GM21825 (cell line): ENCODE results near the gene CLDN5.
"Not testable (repeated sequence)": the region's sequence is repeated elsewhere in the genome, so short reads cannot be mapped to it uniquely, and the experiment has no call there.

Experiments
- ATAC-seq: cut with Tn5 transposase; IDR thresholded peaks from one replicate; pipeline ENCODE4 v1.9.1; 2021; ENCODE audit warnings: mild to moderate bottlenecking, moderate library complexity; ENCODE audit not compliant: unreplicated experiment

The CLDN5 gene

DNA sequence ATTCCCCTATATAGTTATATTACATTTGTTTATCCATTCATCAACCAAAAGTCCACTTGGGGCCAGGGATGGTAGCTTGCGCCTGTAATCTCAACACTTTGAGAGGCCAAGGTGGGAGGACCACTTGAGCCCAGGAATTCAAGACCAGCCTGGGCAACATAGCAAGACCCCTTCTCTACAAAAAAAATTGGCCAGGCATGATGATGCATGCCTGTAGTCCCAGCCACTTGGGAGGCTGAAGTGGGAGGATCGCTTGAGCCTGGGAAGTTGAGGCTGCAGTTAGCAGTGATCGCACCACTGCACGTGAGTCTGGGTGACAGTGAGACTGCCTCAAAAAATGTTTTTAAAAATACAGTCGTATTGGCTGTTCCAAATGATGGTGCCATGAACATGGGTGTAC lies 24.2 kb upstream of the CLDN5 start:
- ATAC-seq: not testable (repeated sequence)

DNA sequence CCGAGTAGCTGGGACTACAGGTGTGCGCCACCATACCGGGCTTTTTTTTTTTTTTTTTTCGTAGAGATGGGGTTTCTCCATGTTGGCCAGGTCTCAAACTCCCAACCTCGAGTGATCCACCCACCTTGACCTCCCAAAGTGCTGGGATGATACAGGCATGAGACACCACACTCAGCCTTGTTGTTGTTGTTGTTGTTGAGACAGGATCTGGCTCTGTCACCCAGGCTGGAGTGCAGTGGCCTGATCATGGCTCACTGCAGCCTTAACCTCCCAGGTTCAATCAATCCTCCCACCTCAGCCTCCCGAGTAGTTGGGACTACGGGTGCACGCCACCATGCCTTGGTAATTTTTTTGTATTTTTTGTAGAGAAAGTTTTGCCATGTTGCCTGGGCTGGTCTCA lies 23.4 kb upstream of the CLDN5 start:
- ATAC-seq: no peak

DNA sequence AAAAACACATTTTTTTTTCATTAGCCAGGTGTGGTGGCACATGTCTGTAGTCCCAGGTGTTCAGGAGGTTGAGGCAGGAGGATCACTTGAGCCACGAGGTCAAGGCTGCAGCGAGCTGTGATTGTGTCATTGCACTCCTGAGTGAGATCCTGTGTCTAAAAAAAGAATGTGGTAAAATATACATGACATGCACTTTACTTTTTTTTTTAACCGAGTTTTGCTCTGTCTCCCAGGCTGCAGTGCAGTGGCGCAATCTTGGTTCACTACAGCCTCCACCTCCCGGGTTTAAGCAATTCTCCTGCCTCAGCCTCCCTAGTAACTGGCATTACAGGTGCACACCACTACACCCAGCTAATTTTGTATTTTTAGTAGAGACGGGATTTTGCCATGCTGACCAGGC lies 22.5 kb upstream of the CLDN5 start:
- ATAC-seq: no peak

DNA sequence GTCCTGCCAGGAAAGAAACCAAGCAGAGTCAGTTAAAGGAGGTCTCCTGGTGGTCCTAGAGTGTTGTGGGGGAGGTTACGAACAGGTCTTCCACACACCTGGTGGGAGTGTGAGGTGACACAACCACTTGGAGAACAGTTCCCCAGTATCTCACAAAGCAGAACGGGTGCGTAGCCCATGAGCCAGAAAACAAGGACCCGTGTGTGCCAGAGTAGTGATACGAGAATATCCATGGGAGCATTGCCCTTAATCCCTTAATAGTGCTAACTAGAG lies 21.7 kb upstream of the CLDN5 start:
- ATAC-seq: no peak

DNA sequence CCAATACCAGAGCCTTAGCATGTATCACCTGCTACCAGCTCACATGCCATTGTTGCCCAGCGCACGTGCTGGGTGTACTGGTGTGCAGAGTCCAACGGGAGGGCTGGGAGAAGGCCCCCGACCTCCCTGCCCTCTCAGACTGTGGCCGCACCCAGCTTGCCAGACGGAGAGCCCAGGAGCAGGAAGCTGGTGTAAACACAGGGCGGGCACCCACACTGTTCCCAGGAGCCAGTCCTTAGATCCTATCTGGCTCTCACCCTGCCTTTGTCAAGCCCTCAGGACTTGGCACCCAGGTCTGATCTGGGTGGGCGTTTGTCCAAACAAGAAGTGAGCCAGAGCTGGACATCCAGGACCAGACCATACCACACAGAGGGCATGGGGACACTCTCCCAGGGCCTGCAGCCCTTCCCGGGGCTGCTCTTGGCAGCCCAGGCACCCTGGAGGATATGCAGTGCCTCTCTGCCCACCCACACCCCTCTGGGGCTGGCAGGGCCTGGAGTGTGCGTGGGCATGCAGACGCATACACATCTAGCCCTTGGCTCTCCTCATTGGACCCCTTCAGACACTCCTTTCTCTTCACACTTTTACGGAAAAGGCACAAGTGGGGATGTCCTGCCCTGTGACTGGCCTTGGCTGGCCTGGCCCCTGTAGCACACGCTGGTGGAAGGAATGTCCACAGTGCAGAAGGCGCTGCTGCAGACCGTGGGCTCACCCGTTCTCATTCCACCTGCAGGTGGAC lies 19.9 kb upstream of the CLDN5 start:
- no peak for ATAC-seq

DNA sequence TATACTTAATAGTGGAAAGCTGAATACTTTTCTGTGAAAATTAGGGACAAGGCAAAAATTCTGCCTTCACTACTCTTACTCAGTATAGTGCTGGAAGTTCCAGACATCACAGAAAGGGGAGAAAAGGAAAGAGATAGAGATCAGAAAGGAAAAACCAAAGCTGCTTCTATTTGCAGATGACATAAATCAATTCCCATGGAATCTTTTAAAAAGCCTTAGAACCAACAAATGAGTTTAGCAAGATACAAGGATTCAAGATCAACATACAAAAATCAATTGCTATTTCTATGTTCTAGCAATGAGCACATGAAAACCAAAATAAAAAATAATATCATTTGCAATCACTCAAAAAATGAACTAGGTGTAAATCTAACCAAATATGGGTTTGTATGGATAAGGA lies 16.2 kb upstream of the CLDN5 start:
- ATAC-seq: no peak

DNA sequence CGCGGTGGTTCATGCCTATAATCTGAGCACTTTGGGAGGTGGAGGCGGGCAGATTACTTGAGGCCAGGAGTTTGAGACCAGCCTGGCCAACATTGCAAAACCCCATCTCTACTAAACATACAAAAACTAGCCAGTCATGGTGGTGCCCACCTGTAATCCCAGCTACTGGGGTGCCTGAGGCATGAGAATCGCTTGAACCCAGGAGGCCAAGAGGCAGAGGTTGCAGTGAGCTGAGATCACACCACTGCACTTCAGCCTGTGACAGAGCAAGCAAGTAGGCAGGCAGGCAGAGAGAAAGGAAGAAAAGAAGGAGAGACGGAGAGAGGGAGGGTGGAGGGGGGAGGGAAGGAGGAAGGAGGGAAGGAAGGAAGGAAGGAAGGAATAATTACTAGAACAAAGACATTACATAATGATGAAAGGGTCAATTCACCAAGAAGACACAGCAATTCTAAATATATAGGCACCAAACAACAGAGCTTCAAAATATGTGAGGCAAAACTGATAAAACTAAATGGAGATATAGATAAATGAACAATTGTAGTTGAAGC lies 13.8 kb upstream of the CLDN5 start:
- ATAC-seq: no peak

DNA sequence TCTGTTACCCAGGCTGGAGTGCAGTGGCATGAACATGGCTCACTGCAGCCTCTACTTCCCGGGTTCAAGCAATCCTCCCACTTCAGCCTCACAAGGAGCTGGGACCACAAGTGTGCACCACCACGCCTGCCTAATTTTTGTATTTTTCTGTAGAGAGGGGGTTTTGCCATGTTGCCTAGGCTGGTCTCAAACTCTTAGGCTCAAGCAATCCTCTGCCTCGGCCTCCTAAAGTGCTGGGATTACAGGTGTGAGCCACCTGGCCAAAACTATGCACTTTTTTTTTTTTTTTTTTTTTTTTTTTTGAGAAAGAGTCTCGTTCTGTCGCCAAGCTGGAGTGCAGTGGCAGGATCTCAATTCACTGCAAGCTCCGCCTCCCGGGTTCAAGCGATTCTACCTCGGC lies 12.4 kb upstream of the CLDN5 start:
- ATAC-seq: no peak

DNA sequence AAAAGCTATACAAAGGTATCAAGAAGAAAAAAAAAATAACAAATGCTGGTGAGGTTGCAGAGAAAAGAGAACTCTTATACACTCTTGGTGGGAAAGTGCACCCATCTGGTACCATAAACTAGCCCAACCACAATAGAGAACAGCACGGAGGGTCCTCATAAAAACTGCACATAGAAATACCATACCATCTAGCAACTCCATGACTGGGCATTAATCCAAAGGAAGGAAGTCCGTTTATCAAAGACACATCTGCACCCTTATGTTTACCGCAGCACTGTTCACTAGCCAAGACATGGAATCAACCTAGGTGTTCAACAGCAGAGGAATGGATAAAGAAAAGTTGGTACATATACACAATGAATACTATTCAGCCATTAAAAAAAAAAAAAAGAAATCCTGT lies 10.8 kb upstream of the CLDN5 start:
- no peak for ATAC-seq

DNA sequence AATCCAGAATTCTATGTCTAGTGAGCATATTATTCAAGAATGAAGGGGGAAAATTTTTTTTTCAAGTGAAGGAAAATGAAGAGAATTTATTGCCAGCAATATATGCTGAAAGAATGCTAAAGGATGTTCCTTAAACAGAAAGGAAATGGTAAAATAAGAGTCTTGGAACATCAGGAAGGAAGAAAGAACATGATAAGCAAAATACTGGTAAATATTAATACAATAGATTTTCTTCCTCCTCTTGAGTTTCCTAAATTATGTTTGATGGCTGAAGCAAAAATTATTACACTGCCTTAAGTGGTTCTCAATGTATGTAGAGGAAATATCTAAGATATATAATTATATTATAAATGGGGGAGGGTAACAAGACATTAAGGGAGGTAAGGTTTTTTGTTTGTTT lies 9.6 kb upstream of the CLDN5 start:
- ATAC-seq: no peak

DNA sequence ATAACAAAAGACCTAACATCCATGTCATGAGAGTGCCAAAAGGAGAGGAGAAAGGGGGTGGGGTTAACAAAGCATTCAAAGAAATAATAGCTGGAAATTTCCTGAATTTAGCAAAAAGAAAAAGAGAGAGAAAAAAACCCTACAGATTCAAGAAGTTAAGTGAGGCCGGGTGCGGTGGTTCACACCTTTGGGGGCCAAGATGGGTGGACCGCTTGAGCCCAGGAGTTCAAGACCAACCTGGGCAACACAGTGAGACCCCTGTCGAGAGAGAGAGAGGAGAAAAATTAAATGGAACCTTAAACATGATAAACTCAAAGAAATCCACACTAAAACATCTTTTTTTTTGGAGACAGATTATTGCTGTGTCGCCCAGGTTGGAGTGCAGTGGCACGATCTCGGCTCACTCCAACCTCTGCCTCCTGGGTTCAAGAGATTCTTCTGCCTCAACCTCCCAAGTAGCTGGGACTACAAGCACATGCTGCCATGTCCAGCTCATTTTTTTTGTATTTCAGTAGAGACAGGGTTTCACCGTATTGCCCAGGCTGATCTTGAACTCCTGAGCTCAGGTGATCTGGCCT lies 8.9 kb upstream of the CLDN5 start:
- no peak for ATAC-seq

DNA sequence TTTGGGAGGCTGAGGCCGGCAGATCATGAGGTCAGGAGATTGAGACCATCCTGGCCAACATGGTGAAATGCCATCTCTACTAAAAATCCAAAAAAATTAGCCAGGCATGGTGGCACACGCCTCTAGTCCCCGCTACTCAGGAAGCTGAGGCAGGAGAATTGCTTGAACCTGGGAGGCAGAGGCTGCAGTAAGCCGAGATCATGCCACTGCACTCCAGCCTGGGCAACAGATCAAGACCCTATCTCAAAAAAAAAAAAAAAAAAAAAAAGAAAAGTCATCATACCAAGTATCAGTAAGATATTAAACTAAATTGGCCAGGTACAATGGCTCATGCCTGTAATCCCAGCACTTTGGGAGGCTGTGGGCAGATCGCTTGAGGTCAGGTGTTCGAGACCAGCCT lies 7.1 kb upstream of the CLDN5 start:
- not testable (repeated sequence) for ATAC-seq

DNA sequence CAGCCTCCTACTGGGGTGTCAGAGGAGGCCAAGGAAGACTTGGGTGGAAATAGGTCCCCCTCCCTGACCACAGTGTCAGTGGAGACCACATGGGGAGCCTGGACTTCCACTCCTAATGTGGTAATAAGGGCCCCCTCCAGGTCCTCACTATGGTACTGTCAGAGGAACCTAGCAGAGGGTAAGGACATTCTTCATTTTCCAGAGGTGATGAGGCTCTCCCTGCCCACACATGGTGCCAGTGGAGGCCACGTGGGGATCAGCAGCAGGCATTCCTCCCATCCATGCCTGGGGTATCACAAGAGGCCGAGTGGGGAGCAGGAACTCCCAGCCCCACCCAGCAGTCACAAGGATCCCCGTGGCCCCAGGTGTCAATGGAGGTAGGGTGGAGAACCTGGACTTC lies 6.5 kb upstream of the CLDN5 start:
- no peak for ATAC-seq

DNA sequence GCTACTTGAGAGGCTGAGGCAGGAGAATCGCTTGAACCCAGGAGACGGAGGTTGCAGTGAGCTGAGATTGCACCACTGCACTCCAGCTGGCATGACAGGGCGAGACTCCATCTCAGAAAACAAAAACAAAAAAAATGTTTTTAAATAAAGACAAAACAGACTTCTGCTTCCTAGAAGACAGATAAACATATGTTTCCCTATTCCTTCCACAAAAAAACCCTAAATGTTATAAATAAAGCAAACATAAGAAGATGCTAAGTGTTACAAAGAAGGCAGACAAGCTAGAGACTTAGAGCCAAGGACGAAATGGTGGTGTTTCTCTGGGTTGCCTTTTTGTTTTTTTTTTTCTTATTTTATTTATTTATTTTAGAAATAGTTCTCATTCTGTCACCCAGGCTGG lies 5.6 kb upstream of the CLDN5 start:
- no peak for ATAC-seq

DNA sequence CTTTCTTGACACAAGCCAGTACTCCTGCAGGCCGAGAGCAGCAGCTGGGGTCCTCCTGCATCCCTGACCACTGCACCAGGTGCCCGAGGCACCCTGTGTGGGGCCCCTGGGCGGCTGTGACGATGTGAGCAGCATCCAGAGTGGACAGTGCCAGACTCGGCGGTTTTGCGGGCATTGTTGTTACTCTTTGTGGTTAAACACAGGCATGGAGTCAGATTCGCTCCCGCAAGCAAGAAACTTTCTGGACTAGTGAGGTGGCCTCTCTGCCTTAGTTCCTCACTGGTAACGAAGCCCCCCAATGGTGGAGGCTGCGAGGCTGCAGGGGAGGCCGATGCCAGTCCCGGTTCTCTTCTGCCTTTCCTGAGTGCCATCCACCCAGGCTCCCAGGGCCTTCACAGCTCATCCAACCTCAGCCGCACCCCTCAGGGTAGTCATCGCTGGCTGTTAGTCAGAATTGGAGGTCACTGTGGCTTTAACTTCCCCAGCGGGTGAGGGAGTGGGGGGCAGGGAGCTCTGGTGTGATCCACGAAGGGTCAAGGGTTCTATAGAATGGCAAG lies 3.7 kb upstream of the CLDN5 start:
- no peak for ATAC-seq

DNA sequence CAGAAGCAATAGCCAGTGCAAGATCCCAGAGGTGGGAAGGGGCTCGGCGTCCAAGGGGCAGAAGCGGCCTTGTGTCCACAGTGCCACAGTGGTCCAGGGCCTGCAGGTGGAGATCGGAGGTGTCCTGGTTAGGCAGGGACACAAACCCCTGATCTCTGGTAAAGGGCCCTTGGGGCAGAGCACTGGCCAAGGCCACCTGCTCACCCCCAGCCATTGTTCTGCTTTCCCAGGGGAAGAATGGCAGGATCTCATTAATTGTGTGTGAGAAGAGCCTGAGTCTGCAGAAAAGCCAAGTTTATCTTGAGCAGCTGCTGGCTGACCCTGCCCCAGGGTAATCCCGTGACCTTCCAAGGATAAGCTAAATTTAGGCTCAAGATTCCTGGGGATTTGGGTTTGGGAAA lies 3.1 kb upstream of the CLDN5 start:
- ATAC-seq: no peak

DNA sequence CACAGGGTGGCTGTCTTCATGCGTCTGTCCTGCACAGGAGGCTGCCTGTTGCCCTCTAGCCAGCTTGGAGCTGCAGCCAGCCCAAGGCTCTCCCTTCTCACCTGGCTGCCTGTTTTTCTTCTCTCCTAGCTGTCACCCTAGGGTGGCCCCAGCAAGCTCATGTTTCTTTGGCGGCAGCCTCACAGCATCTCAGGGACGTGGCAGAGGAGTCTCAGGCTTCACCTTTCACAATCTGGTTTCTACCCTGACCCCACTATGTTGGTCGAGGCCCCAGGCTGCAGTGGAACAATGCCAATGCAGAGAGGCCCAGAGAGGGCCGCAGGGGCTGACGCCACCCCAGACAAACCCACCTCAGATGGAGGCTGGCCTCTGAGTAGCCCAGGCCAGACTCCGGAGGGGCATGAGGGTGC lies 2.5 kb upstream of the CLDN5 start:
- no peak for ATAC-seq

DNA sequence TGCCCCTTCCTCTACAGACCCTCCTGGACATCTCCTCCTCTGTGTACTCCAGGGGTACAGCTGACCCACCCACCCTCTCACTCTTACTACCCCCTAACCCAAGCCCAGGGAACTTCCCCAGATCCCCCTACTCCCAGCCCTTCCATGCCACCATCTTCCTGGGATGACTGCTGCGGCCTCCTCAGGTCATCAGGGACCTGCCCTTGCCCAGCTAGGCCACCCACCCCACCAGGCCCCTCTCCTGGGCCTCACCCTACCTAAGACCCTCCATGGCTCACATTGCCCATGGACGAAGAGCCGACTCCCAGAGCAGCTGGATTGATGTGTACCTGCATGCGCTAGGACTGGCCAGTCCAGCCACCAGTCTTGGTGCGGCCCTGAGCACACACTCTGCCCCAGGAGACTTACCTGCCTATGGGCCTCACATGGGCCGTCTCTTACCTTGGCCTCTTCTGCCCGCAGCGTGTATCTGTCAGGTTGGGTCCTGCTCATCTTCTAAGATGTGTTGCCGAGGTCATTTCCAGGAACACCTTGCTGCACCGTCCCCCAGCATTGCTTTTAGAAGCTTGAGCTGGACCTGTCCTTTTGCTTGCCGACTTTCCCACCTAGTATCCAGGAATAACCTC lies 2.0 kb upstream of the CLDN5 start:
- ATAC-seq: no peak

DNA sequence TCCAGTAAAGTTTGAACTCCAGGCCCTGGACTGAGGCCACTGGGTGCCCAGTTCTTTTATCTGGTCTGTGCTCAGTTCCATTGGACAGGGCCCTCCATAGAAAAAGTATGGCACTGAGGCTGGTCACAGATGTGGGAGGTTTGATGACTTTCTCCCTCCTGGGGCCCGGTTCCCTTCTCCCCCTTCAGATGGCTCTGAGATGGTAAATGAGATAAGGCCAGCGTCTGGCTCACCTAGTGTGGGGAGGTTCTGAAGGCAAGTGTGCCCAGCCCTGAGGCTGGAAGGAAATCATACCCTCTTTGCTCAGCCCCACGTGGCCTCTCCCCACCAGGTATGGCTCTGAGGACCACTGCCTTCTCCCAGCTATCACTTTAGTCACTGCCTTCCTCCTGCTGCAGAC lies 1.5 kb upstream of the CLDN5 start:
- no peak for ATAC-seq

DNA sequence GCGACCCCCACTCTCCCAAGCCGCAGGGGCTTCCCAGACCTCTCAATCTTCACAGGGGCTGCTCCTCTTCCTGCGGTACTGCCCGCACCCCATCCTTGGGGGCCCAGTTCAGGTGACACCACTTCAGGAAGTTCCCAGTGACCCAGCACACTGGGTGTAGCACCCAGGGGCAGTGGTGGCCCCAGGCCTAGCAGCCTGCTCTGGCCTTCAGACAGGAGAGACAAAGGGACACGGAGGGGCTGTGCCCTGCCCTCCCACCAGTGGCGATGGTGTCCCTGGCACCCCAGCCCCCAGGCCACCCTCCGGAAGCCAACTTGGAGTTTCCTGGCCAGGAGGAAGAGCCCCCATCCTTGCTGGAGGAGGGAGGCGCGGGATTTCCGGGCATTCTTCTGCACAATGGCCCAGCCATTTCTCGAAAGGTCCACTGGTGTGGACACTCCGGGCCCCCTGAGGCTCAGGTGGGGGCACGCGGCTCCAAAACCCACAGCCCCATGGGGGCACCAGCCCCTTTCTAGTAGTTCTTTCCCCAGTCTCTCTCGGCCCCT lies 978 bp upstream of the CLDN5 start:
- no peak for ATAC-seq

DNA sequence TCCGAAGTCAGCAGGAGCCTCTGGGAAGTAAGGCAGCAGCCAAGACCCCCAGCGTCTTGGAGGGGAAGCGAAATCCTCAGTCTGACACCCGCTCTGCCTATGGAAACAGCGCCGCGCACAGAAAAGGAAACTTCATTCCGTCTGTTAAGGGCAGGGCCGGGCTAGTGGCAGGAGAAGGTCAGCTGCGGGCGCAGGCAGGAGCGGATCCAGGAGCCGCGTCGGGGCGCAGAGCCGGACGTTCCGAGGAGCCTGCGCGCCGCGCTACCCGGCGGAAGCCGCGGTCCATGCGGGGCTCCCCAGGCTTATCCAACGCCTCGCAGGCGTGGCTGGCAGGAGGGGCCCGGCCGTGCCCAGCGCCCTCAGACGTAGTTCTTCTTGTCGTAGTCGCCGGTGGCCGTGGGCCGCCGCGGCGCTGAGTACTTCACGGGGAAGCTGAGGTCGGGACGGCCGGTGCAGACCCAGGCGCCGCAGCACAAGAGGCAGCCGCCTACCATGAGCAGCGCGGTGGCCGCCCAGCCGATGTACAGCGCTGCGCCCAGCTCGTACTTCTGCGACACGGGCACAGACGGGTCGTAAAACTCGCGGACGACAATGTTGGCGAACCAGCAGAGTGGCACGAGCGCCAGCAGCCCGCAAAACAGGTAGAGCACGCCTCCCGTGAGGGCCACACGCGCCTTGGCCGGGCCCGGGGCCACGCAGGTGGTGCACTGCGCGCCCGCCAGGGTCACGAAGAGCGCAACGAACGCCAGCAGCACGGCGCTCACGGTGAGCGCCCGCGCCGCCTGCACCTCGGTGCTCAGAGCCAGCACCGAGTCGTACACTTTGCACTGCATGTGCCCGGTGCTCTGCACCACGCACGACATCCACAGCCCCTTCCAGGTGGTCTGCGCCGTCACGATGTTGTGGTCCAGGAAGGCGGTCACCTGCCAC lies 705 bp downstream of the CLDN5 start:
- ATAC-seq: no peak
